ENCODE measurements around the gene ZNF708.
"Not testable (repeated sequence)": the region's sequence is repeated elsewhere in the genome, so short reads cannot be mapped to it uniquely, and the experiment has no call there.

The ZNF708 gene

DNA sequence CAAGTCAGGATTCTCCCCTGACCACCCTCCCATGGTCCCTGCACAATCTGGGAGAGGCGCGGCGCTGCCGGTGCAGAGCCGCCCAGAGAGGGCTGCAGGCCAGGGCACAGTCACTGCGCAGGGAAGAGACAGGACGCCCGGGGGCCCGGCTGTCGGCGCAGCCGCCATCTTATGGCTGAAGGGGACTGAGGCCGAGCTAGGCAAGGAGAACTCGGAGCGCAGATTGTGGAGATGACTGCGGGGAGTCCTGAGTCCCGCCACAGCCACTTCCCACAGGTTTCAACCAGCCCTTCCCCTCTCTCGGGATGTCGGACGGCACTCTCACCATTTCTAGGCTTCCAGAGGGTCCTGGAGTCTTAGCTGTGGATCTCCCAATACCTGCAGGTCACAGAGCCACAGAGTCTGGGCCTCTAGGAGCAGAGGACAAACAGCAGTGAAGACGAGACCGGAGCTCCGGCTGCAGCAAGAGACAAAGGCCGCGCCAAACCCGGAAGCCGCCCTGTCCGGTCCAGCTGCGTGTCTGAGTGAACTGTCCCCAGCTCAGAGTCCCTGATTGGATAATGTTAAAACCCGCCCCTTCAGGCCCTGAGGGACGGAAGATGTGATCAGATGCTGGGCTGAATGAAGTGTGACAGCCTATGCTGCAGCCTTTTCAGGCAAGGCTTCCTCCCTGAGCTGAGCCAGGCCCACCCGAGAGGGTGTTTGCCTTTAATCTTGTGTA is at the start of gene ZNF708:
Gene ZNF708, minus strand, starts transcription at position 526 of the 721 bp plus-strand sequence. Its CDS starts 198 bp downstream, at position 328.
- DNase-seq (ENCODE audit: low read depth): peak; percentile 87

GRCh38 chr19:21362291-21362690 is 33.1 kb upstream of the ZNF708 start:
- DNase-seq (ENCODE audit: low read depth): no peak

- DNase-seq (ENCODE audit: low read depth): peak; percentile 92
Observed at GRCh38 chr19:21358768-21359451, 29.7 kb upstream of the ZNF708 start, which contains the start of gene ZNF738. Gene ZNF738 (plus strand): TSS chr19:21359000. CDS start chr19:21359141, 141 bp downstream.

DNA sequence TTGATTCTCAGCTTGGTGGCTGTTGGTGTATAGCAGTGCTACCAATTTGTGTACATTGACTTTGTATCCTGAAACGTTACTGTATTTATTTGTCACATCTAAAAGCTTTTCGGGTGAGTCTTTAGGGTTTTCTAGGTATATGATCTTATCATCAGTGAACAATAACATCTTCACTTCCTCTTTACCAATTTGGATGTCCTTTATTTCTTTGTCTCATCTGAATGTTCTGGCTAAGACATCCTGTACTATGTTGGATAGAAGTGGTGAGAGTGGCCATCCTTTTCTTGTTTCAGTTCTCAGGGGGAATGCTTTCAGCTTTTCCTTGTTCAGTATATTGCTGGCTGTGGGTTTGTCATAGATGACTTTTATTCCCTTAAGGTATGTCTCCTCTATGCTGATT is 23.6 kb upstream of the ZNF708 start:
- DNase-seq (ENCODE audit: low read depth): no peak

GRCh38 chr19:21344841-21345240 is 15.6 kb upstream of the ZNF708 start:
- not testable (repeated sequence) for DNase-seq (ENCODE audit: low read depth)

- DNase-seq (ENCODE audit: low read depth): no peak
Observed at GRCh38 chr19:21335721-21336120, 6.5 kb upstream of the ZNF708 start.

- no peak for DNase-seq (ENCODE audit: low read depth)
Observed at GRCh38 chr19:21328406-21328805, 804 bp downstream of the ZNF708 start.

GRCh38 chr19:21326169-21326568 is 3.0 kb downstream of the ZNF708 start:
- no peak for DNase-seq (ENCODE audit: low read depth)

DNA sequence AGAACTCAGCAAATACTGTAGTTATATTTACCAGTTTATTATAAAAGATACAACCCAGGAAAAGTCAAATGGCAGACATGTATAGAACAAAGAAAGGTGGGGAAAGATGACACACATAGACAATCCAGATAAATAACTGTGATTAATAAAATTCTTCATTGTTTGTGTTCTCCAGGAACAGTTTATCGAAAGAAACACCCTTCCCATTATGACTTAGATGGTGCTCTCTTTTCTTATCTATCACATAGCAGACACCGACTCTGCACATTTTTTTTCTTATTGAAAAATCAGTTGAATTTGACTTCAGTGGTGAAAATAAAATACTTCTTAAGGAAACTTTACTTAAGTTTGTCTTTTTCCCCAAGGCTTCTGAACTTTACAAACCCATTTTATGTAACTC is 6.2 kb downstream of the ZNF708 start:
- no peak for DNase-seq (ENCODE audit: low read depth)

GRCh38 chr19:21322528-21322927 is 6.7 kb downstream of the ZNF708 start:
- no peak for DNase-seq (ENCODE audit: low read depth)

DNA sequence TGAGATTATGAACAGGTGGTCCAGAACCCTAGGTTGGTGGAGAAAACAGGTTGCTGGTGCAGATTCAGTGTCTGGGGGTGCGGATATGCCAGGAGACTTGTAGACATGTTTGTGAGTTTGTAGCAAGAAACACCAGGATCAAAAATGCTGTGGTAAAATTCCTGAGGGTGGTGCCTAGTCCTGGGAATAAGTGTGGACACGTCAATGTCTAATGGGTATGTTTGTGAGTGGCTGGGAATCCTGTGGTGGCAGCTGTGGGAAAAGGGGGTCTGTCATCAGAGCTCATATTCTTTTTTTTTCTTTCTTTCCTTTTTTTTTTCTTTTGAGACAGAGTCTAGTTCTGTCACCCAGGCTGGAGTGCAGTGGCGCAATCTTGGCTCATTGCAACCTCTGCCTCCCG is 7.2 kb downstream of the ZNF708 start:
- no peak for DNase-seq (ENCODE audit: low read depth)

GRCh38 chr19:21321134-21321533 is 8.1 kb downstream of the ZNF708 start:
- no peak for DNase-seq (ENCODE audit: low read depth)

DNA sequence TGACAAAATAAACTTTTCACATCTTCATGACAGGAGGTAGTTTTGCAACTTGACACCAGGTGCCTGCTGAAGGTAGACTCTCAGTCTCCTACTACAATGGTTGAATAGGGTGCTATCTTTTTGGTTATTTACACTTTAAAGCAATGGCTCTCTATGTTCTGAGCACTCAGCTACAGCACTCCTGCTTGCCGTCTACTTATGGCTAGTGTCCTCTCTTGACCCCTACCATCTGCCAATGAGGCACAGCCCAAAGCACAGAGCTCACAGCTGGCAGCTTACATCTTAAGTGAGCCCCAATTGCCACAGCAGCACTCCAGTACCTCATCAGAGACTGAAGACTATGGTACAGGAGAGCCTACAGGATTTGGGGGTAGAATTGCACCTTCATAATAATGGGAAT is 11.4 kb downstream of the ZNF708 start:
- no peak for DNase-seq (ENCODE audit: low read depth)

DNA sequence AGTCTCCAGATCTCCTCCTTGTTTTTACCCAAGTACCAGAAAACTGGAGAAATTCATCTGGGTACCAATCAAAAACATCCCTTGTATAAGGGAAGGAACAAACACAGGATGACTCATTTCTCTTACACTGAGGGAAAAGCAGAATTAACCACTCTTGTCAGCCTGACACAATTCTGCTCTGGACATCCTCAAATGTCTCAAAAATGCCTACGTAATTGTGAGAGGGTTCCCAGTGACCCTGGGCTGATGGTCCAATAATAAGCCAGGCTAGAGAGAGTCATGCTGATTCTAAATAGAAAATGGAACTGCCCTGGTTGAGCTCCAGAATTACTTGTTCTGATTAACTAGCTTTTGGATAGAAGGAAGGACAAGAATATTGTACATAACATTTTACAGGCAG is 14.5 kb downstream of the ZNF708 start:
- DNase-seq (ENCODE audit: low read depth): no peak

DNA sequence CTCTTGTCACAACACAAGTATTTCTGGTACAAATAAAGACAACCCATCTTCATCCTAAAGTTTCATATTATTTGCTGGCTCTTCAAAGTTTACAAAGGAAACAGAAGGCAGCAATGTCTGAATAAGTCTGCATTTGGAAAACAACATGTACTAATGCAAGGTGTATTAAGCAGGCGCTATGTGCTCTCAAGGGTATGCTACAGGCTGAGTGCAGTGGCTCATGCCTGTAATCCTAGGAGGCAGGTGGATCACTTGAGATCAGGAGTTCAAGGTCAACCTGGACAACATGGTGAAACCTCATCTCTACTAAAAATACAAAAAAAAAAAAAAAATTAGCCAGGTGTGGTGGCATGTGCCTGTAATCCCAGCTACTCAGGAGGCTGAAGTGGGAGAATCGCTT is 16.4 kb downstream of the ZNF708 start:
- DNase-seq (ENCODE audit: low read depth): not testable (repeated sequence)

- no peak for DNase-seq (ENCODE audit: low read depth)
Observed at GRCh38 chr19:21308773-21309172, 20.4 kb downstream of the ZNF708 start.

GRCh38 chr19:21306881-21307479 is 22.2 kb downstream of the ZNF708 start:
- DNase-seq (ENCODE audit: low read depth): not testable (repeated sequence)

DNA sequence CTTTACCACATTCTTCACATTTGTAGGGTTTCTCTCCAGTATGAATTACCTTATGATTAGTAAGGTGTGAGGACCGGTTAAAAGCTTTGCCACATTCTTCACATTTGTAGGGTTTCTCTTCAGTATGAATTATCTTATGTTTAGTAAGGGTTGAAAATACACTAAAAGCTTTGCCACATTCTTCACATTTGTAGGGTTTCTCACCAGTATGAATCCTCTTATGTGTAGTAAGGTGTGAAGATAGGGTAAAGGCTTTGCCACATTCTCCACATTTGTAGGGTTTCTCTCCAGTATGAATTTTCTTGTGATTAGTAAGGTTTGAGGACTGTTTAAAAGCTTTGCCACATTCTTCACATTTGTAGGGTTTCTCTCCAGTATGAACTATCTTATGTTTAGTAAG is 35.4 kb downstream of the ZNF708 start:
- not testable (repeated sequence) for DNase-seq (ENCODE audit: low read depth)

DNA sequence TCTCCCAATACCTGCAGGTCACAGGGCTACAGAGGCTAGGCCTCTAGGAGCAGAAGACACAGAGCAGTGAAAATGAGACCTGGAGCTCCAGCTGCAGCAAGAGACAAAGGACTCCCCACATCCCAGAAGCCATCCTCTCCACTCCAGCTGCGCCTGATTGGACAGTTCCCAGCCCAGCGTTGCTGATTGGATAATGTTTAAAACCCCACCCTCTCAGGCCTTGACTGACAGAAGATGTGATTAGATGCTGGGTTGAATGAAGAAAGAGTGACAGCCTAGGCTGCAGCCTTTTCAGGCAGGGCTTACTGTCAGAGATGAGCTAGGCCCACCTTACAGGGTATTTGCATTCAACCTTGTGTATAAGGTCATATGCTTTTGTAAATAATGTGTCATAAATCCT is 59.4 kb downstream of the ZNF708 start:
- no peak for DNase-seq (ENCODE audit: low read depth)

GRCh38 chr19:21264891-21265290 is 64.3 kb downstream of the ZNF708 start:
- DNase-seq (ENCODE audit: low read depth): no peak

DNA sequence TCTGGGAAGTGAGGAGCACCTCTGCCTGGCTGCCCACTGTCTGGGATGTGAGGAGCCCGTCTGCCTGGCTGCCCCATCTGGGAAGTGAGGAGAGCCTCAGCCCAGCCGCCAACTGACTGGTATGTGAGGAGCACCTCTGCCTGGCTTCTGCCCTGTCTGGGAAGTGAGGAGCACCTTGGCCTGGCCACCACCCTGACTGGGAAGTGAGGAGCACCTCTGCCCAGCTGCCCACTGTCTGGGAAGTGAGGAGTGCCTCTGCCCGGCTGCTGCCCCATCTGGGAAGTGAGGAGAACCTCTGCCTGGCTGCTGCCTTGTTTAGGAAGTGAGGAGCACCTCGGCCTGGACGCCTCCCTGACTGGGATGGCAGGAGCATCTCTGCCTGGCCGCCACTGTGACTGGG is 64.8 kb downstream of the ZNF708 start:
- no peak for DNase-seq (ENCODE audit: low read depth)

DNA sequence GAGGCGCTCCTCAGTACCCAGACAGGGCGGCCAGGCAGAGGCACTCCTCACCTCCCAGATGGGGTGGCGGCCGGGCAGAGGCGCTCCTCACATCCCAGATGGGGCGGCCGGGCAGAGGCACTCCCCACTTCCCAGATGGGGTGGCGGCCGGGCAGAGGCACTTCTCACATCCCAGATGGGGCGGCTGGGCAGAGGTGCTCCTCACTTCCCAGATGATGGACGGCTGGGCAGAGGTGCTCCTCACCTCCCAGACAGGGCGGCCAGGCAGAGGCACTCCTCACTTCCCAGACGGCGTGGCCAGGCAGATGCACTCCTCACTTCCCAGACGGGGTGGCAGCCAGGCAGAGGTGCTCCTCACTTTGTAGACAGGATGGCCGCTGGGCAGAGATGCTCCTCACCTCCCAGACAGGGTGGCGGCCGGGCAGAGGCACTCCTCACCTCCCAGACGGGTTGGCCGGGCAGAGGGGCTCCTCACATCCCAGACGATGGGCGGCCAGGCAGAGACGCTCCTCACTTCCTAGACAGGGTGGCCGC is 68.3 kb downstream of the ZNF708 start:
- DNase-seq (ENCODE audit: low read depth): not testable (repeated sequence)
